Fibroblast of pulmonary artery (primary cell): ENCODE measurements around the gene SPATS2.

Experiments used
- DNase-seq: peaks from one replicate; pipeline ENCODE4 v3.0.0-alpha.2; 2010; ENCODE audit warnings: low read depth
- H3K4me3 ChIP-seq: replicated peaks from 2 replicates; pipeline ENCODE4 v1.5.1; 2011; ENCODE audit warnings: low read depth, mild to moderate bottlenecking, control low read depth, low read length, moderate library complexity
- TF ChIP-seq, protein P1 (sequence below): IDR thresholded peaks from 2 replicates; pipeline ENCODE4 v1.5.1; 2011; ENCODE audit warnings: mild to moderate bottlenecking, control low read depth, low read length, inconsistent platforms; ENCODE audit errors: missing control alignments

The SPATS2 gene

DNA sequence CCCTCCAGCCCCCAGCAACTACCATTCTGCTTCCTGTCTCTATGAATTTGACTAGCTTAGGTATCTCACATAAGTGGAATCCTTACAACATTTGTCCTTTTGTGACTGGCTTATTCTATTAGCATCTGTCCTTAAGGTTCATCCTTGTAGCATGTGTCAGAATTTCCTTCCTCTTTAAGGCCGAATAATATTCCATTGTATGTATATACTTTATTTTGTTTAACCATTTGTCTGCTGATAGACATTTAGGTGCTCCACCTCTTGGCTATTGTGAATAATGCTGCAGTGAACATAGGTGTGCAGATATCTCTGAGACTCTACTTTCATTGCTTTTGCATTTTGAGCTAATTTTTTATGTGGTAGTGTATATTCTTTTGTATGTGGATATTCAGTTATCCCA is 75.7 kb downstream of the SPATS2 start:
- TF ChIP-seq, protein P1, sequence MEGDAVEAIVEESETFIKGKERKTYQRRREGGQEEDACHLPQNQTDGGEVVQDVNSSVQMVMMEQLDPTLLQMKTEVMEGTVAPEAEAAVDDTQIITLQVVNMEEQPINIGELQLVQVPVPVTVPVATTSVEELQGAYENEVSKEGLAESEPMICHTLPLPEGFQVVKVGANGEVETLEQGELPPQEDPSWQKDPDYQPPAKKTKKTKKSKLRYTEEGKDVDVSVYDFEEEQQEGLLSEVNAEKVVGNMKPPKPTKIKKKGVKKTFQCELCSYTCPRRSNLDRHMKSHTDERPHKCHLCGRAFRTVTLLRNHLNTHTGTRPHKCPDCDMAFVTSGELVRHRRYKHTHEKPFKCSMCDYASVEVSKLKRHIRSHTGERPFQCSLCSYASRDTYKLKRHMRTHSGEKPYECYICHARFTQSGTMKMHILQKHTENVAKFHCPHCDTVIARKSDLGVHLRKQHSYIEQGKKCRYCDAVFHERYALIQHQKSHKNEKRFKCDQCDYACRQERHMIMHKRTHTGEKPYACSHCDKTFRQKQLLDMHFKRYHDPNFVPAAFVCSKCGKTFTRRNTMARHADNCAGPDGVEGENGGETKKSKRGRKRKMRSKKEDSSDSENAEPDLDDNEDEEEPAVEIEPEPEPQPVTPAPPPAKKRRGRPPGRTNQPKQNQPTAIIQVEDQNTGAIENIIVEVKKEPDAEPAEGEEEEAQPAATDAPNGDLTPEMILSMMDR = no peak
- no peak overlapping the region for H3K4me3 ChIP-seq
- no peak for DNase-seq

DNA sequence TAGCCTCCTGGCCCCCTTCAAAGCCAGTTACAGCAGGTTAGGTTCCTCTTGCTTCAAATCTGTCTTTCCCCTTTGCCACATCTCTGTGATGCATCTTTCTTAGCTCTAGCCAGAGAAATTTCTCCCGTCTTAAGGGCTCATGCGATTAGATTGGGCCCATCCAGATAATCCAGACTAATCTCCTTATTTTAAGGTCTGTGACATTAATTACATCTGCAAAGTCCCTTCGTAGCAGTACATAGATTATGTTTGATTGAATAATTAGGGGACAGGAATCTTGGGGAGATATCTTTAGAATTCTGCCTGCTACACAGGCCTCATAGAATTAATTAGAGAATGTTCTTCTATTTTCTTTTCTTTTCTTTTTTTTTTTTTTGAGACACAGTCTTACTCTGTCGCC is 79.3 kb downstream of the SPATS2 start:
- TF ChIP-seq, protein P1 = no peak
- DNase-seq = no peak

DNA sequence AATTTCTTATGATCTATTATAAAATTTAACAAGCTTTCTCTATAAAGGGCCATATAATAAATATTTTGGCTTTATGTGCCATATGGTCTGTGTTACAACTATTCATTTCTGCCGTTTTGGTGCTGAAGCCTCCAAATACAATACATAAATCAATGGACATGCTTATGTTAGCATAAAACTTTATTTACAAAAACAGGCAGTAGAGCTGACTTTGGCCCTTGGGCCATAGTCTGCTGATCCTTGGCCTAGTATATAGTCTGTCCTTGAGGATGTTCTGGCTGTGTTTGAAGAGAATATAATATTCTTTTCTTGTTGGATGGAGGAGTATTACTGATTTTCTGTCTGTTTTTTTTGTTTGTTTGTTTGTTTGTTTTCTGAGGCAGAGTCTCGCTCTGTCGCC is 81.6 kb downstream of the SPATS2 start:
- TF ChIP-seq, protein P1 = no peak

More for the DNA sequence above, 79.3 kb downstream of the SPATS2 start:
- H3K4me3 ChIP-seq = no peak overlapping the region

DNA sequence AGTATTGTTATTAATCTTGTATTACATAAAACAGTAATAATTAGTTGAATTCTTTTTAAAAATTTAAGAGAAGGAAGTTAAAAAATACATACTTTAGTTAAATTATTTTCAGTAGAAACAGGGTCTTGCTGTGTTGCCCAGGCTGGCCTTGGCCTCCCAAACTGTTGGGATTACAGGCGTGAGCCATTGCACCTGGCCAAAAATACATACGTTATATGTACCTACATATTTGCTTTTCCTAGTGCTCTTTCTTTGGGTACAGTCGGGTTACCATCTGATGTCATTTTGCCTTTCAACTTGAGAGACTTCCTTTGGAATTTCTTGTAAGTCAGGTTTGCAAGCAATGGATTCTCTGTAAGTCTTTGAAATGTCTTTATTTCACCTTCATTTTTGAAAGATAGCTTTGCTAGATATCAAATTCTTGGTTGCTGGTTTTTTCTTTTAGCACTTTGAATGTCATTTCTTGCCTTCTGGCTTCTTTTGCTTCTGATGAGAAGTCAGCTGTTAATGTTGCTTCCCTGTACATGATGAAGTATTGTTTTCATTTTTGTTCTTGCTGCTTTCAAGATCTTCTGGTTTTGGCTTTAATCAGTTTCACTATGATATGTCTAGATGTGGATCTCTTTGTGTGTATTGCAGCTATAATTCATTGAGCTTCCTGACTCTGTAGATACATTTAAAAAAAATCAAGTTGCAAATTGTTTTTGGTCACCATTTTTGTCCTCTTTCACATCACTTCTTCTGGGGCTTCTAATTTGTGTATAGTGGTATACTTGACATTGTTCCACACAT is 84.4 kb downstream of the SPATS2 start:
- H3K4me3 ChIP-seq = no peak overlapping the region
- TF ChIP-seq, protein P1 = no peak
- DNase-seq = no peak

More for the DNA sequence above, 81.6 kb downstream of the SPATS2 start:
- H3K4me3 ChIP-seq = no peak overlapping the region
- DNase-seq = no peak

DNA sequence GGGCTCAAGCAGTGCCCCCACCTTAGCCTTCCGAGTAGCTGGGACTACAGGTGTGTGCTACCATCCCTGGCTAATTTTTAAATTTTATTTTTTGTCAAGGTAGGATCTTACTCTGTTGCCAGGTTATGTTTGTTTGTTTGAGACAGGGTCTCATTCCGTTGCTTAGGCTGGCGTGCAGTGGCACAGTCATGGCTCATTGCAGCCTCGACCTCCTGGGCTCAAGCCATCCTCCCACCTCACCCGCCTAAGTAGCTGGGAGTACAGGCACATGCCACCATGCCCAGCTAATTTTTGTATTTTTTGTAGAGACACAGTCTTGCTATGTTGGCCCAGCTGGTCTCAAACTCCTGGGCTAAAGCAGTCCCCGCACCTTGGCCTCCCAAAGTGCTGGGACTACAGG is 88.2 kb downstream of the SPATS2 start:
- no peak overlapping the region for H3K4me3 ChIP-seq
- DNase-seq = no peak
- TF ChIP-seq, protein P1 = no peak

DNA sequence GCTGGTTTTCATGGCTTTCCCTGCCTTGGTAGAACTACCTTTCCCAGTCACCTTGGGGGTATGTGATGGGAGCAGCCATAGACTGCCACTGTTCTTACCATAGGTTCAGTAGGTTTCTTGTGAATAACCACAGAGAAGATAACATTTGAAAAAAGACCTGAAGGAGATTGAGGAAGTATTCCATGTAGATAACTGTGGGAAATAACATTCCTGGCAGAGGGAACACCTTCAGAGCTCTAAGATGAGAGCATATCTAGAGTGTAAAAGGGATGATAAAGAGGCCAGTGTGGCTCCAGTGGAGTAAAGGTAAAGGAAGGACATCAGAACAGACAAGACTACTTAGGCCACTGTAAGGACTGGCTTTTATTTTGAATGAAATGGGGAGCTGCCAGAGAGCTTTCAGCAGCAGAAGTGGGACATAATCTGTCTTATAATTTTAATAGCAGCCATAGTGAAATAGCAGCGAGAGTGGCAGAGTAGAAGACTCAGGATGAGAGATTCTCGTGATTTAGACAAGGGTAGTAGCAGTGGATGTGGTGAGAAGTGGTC is 88.9 kb downstream of the SPATS2 start:
- no peak overlapping the region for H3K4me3 ChIP-seq
- no peak for DNase-seq
- TF ChIP-seq, protein P1 = no peak
